ENCODE data around the gene HELZ2. TPM values are rescaled to one million over a fixed set of nuclear protein-coding genes. Genes with fewer than 3 reads are reported as not detected.

HELZ2 gene
- total and polyA plus RNA-seq, 10 of the 15 experiments (the other 5 are each of a cell fraction or from before 2014, with no cell fraction given): 0.05 to 33.3 (median 6.2) TPM

GRCh38 chr20:63531686-63532448, 42.2 kb downstream of the HELZ2 start:
- DNase-seq (ENCODE audit: low read depth, low spot score) (no peak), ATAC-seq (no peak), FAIRE-seq (peak; percentile 38)
- Histone ChIP-seq H3K27me3 (replicated peaks in 1 of 2; ENCODE audit: control insufficient read depth in 2 of 2, insufficient read depth in 2 of 2, low read length in 1 of 2) (no peaks in the 10 kb centered on the region; a peak in 1 of 4 replicates), H3K4me1 (ENCODE audit: control insufficient read depth, insufficient read depth, low read length) (peaks cover 11% of the 10 kb centered on the region), H3K36me3 (ENCODE audit: control insufficient read depth in 2 of 2, insufficient read depth in 2 of 2, low read length in 1 of 2) (no peaks in the 10 kb centered on the region), H3K9me3 (replicated peaks; ENCODE audit: control insufficient read depth, insufficient read depth, low read length) (no peaks in the 10 kb centered on the region), H2AFZ (ENCODE audit: control insufficient read depth, low read depth, low read length) (no peak overlapping the region), H3K79me2 (ENCODE audit: control insufficient read depth, insufficient read depth, low read length) (no peaks in the 10 kb centered on the region), H3K27ac (ENCODE audit: control insufficient read depth, insufficient read depth) (no peak overlapping the region), H3K4me3 (no peak overlapping the region), H3K4me2 (ENCODE audit: control insufficient read depth, insufficient read depth) (no peak overlapping the region), H3K9ac (ENCODE audit: control insufficient read depth, insufficient read depth, low read length) (no peak overlapping the region), H4K20me1 (ENCODE audit: control insufficient read depth, insufficient read depth) (no peaks in the 10 kb centered on the region)
- ChIA-PET SMC1A (ENCODE audit: uncharacterized antibody, unreplicated experiment) (no interaction called here), POLR2A (no interaction called here), CTCF (interaction anchor here (1.5 kb wide), 1 partner anchor 36 kb away, joined by 4 read pairs; no protein-coding TSS in a partner anchor), RAD21 (ENCODE audit: unreplicated experiment) (interaction anchor here (0.7 kb wide), 1 partner anchor 11 kb away, joined by 3 read pairs; no protein-coding TSS in a partner anchor)
- BruUV-seq (replicated peaks): no TSS peak
- intact Hi-C loops (cut with micrococcal nuclease; ENCODE audit: unreplicated experiment) (no loop called here), in situ Hi-C loops (cut with MboI) (no loop called here)
- 88% methylated on average over 27 of the region's 27 CpGs for WGBS (ENCODE audit: insufficient coverage, insufficient replicate concordance, low lambda C conversion rate, missing lambda C conversion rate)
- TF ChIP-seq FOXK2 (IDR thresholded peaks at IDR 0.05) (0 out of 2 replicates have a peak, but pooled peaks have one; percentile 29), NR2F1 (conservative IDR thresholded peaks at IDR 0.05) (no peak)

GRCh38 chr20:63530788-63531160, 43.3 kb downstream of the HELZ2 start:
- H3K9me3 ChIP-seq (replicated peaks; ENCODE audit: control insufficient read depth, insufficient read depth, low read length): no peaks in the 10 kb centered on the region
- ATAC-seq (no peak), DNase-seq (ENCODE audit: low read depth, low spot score) (no peak), FAIRE-seq (no peak)
- H3K27ac ChIP-seq (ENCODE audit: control insufficient read depth, insufficient read depth): no peak overlapping the region
- no peak overlapping the region for H3K9ac ChIP-seq (ENCODE audit: control insufficient read depth, insufficient read depth, low read length)
- intact Hi-C loops (cut with micrococcal nuclease; ENCODE audit: unreplicated experiment) (no loop called here), in situ Hi-C loops (cut with MboI) (no loop called here)
- no peak overlapping the region for H3K4me3 ChIP-seq
- TF ChIP-seq KAT2A (conservative IDR thresholded peaks at IDR 0.05; ENCODE audit: control insufficient read depth, low read depth, low read length): no peak
- TF ChIP-seq HDAC2 (IDR thresholded peaks at IDR 0.05): no peak
- TF ChIP-seq POLR2AphosphoS2 (IDR thresholded peaks at IDR 0.05; ENCODE audit: low read depth, low read length): no peak
- TF ChIP-seq GATAD2B (conservative IDR thresholded peaks at IDR 0.05; ENCODE audit: low read depth): no peak
- no peak for TF ChIP-seq IRF5 (IDR thresholded peaks at IDR 0.05; ENCODE audit: borderline replicate concordance)
- TF ChIP-seq JUNB (IDR thresholded peaks at IDR 0.05): no peak
- TF ChIP-seq CEBPZ (IDR thresholded peaks at IDR 0.05; ENCODE audit: low read depth, low read length): no peak
- no peaks in the 10 kb centered on the region; a peak in 1 of 4 replicates for H3K27me3 ChIP-seq (replicated peaks in 1 of 2; ENCODE audit: control insufficient read depth in 2 of 2, insufficient read depth in 2 of 2, low read length in 1 of 2)
- RAD21 ChIA-PET (ENCODE audit: unreplicated experiment): interaction anchor here (0.7 kb wide), 1 partner anchor 91 kb away, joined by 3 read pairs; no protein-coding TSS in a partner anchor
- 61% methylated on average over 14 of the region's 14 CpGs for WGBS (ENCODE audit: insufficient coverage, insufficient replicate concordance, low lambda C conversion rate, missing lambda C conversion rate)
- H2AFZ ChIP-seq (ENCODE audit: control insufficient read depth, low read depth, low read length): no peak overlapping the region
- BruUV-seq (replicated peaks): no TSS peak
- SMC1A ChIA-PET (ENCODE audit: uncharacterized antibody, unreplicated experiment): no interaction called here
- H3K36me3 ChIP-seq (ENCODE audit: control insufficient read depth in 2 of 2, insufficient read depth in 2 of 2, low read length in 1 of 2): no peaks in the 10 kb centered on the region
- POLR2A ChIA-PET: interaction anchor here (0.8 kb wide), 1 partner anchor 94 kb away, joined by 3 read pairs; no protein-coding TSS in a partner anchor
- CTCF ChIA-PET: no interaction called here
- H3K79me2 ChIP-seq (ENCODE audit: control insufficient read depth, insufficient read depth, low read length): no peaks in the 10 kb centered on the region
- H4K20me1 ChIP-seq (ENCODE audit: control insufficient read depth, insufficient read depth): no peaks in the 10 kb centered on the region
- peaks cover 10% of the 10 kb centered on the region for H3K4me1 ChIP-seq (ENCODE audit: control insufficient read depth, insufficient read depth, low read length)
- H3K4me2 ChIP-seq (ENCODE audit: control insufficient read depth, insufficient read depth): no peak overlapping the region

Measured in GM12878 (cell line).